Thoracic aorta (tissue), 2 donors: ENCODE measurements around the gene PEX1. TPM values are rescaled to one million over a fixed set of nuclear protein-coding genes. Genes with fewer than 3 reads are reported as not detected.

Experiments used
- ATAC-seq: fragments of 150-250 bp; one replicate; pipeline ENCODE4 v1.8.0; 2017; ENCODE audit warnings: low read depth; ENCODE audit not compliant: insufficient number of reproducible peaks, low FRiP score
- DNase-seq: peaks from one replicate; pipeline ENCODE4 v3.0.0-alpha.2; 2020; ENCODE audit warnings: low spot score
- H3K27ac ChIP-seq, 2 donors: fragments of 200-600 bp; sonication (generic); 1 replicate in 1 of 2; 2 replicates in 1 of 2; pipeline ENCODE4 v1.5.1; 2016; ENCODE audit warnings: mild to moderate bottlenecking in 2 of 2, moderate library complexity in 2 of 2
- H3K27me3 ChIP-seq: fragments of 200-600 bp; sonication (generic); replicated peaks from 2 replicates; pipeline ENCODE4 v1.6.0; 2016; ENCODE audit warnings: mild to moderate bottlenecking; ENCODE audit not compliant: insufficient read depth
- H3K36me3 ChIP-seq: fragments of 200-600 bp; sonication (generic); one replicate; pipeline ENCODE4 v1.5.1; 2016
- H3K4me1 ChIP-seq, 2 donors: fragments of 200-600 bp; sonication (generic); 1 replicate in 1 of 2; 2 replicates in 1 of 2; pipeline versions ENCODE4 v1.5.1 to v1.6.0; 2016; ENCODE audit warnings: low read depth in 2 of 2, mild to moderate bottlenecking in 1 of 2; ENCODE audit not compliant: control insufficient read depth in 1 of 2
- H3K4me3 ChIP-seq: fragments of 200-600 bp; sonication (generic); 2 replicates; pipeline ENCODE4 v1.5.1; 2016; ENCODE audit warnings: mild to moderate bottlenecking
- H3K9me3 ChIP-seq: fragments of 200-600 bp; sonication (generic); 2 replicates; pipeline ENCODE4 v1.5.1; 2016
- total RNA-seq, 2 donors: library from RNA; depleted of rRNA; stranded (reverse); fragments of >200 nt; gene quantifications; one replicate each; pipeline versions ENCODE4 v1.1.0 to v1.2.3, GENCODE V29; 2016
- TF ChIP-seq, protein P1 (sequence below): fragments of 200-600 bp; sonication (generic); IDR thresholded peaks from one replicate; pipeline ENCODE4 v1.5.1; 2019; ENCODE audit warnings: antibody characterized with exemption

Gene PEX1
- total RNA-seq, 2 donors from 2014 or later = 23.0 to 26.2 TPM

GRCh38 chr7:92563345-92563744, 35.0 kb upstream of the PEX1 start:
- TF ChIP-seq, protein P1, sequence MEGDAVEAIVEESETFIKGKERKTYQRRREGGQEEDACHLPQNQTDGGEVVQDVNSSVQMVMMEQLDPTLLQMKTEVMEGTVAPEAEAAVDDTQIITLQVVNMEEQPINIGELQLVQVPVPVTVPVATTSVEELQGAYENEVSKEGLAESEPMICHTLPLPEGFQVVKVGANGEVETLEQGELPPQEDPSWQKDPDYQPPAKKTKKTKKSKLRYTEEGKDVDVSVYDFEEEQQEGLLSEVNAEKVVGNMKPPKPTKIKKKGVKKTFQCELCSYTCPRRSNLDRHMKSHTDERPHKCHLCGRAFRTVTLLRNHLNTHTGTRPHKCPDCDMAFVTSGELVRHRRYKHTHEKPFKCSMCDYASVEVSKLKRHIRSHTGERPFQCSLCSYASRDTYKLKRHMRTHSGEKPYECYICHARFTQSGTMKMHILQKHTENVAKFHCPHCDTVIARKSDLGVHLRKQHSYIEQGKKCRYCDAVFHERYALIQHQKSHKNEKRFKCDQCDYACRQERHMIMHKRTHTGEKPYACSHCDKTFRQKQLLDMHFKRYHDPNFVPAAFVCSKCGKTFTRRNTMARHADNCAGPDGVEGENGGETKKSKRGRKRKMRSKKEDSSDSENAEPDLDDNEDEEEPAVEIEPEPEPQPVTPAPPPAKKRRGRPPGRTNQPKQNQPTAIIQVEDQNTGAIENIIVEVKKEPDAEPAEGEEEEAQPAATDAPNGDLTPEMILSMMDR = no peak
- H3K36me3 ChIP-seq = peaks cover 33% of the 10 kb centered on the region
- no peaks in the 10 kb centered on the region for H3K9me3 ChIP-seq
- no peaks in the 10 kb centered on the region for H3K27me3 ChIP-seq
- H3K4me1 ChIP-seq = peaks cover 0 to 4% of the 10 kb centered on the region in 2 donors
- H3K4me3 ChIP-seq = no peak overlapping the region
- DNase-seq (no peak), ATAC-seq (no peak)
- no peak overlapping the region for H3K27ac ChIP-seq

DNA sequence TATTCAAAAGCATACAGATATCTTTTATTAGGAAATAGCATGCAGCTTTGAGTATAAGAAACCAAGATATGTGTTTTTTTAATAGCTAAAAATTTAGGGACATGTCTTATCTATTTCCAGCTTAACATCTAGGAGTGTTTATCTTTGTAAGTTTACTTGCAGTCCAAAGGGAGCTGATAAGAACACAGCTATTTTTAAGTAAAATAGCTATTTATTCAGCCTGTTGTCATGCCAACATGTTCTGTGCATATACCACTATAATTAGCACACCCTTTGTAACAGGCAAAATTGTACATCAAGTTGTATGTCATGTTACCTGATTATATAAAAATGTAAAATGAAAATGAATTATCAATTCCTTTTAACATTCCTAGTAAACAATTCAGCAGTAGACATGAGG, 32.3 kb upstream of the PEX1 start:
- Histone ChIP-seq H3K36me3 (peaks cover 25% of the 10 kb centered on the region), H3K27ac (no peak overlapping the region), H3K27me3 (no peaks in the 10 kb centered on the region), H3K4me1 (peaks cover 0 to 4% of the 10 kb centered on the region in 2 donors), H3K4me3 (no peak overlapping the region), H3K9me3 (no peaks in the 10 kb centered on the region)
- TF ChIP-seq, protein P1 = no peak
- DNase-seq (no peak), ATAC-seq (no peak)

DNA sequence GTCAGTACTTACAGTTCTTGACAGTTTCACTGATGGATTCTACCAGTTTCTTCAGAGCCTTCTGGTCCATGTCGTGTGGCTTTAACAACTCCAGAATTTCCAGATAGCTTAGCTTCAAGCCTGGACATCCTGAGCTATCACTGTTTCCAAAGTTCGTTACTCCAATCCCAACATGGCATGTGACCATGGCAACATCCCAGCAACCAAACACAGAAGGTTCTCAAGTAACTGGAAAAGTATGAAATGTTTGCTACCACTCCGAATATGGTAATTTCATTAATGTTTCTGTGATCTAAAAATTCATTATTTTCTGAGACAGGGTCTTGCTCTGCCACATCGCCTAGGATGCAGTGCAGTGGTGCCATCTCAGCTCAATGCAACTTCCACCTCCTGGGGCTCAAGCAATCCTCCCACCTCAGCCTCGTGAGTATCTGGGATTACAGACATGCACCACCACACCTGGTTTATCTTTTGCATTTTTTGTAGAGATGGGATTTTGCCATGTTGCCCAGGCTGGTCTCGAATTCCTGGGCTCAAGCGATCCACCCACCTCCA, 29.6 kb upstream of the PEX1 start:
- TF ChIP-seq, protein P1 = no peak
- DNase-seq (no peak), ATAC-seq (no peak)
- no peaks in the 10 kb centered on the region for H3K9me3 ChIP-seq
- H3K36me3 ChIP-seq = peaks cover 6% of the 10 kb centered on the region
- no peaks in the 10 kb centered on the region for H3K27me3 ChIP-seq
- H3K4me3 ChIP-seq = no peak overlapping the region
- H3K4me1 ChIP-seq = peaks cover 0 to 4% of the 10 kb centered on the region in 2 donors
- H3K27ac ChIP-seq = no peak overlapping the region

DNA sequence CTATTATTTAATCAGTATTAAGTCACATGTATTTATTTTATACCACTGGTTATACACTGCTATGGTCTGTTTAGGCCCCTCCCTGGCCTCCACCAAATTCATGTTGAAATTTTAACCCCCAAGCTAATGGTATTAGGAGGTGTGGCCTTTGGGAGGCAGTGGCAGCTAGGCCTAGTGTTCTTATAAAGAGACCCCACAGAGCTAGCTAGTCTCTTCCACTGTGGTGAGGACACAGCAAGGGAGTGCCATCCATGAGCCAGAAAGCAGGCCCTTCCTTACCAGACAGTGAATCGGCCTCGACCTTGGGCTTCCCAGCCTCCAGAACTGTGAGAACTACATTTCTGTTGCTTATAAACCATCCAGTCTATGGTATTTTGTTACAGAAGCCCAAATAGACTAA, 28.9 kb upstream of the PEX1 start:
- ATAC-seq (no peak), DNase-seq (no peak)
- Histone ChIP-seq H3K27me3 (no peaks in the 10 kb centered on the region), H3K4me3 (no peak overlapping the region), H3K36me3 (peaks cover 6% of the 10 kb centered on the region), H3K27ac (no peak overlapping the region), H3K9me3 (no peaks in the 10 kb centered on the region), H3K4me1 (peaks cover 0 to 4% of the 10 kb centered on the region in 2 donors)
- TF ChIP-seq, protein P1 = no peak

- ATAC-seq = no peak
- DNase-seq = no peak
- Histone ChIP-seq H3K36me3 (no peaks in the 10 kb centered on the region), H3K9me3 (no peaks in the 10 kb centered on the region), H3K27ac (no peak overlapping the region), H3K4me3 (no peak overlapping the region), H3K27me3 (no peaks in the 10 kb centered on the region), H3K4me1 (no peaks in the 10 kb centered on the region)
- TF ChIP-seq, protein P1 = no peak
Observed at GRCh38 chr7:92550194-92550593, 21.9 kb upstream of the PEX1 start.
